GM19025 (cell line): Measurements from ENCODE around the gene CHST6.
"Not testable (repeated sequence)": the region's sequence is repeated elsewhere in the genome, so short reads cannot be mapped to it uniquely, and the experiment has no call there.

Experiments
- ATAC-seq: cut with Tn5 transposase; IDR thresholded peaks from one replicate; pipeline ENCODE4 v1.9.1; 2021; ENCODE audit warnings: mild to moderate bottlenecking, low read depth, moderate library complexity; ENCODE audit not compliant: unreplicated experiment

CHST6 gene

GRCh38 chr16:75506107-75506506 lies 10.9 kb upstream of the CHST6 start:
- ATAC-seq, result no peak

GRCh38 chr16:75503801-75504200 lies 8.6 kb upstream of the CHST6 start:
- no peak for ATAC-seq

DNA sequence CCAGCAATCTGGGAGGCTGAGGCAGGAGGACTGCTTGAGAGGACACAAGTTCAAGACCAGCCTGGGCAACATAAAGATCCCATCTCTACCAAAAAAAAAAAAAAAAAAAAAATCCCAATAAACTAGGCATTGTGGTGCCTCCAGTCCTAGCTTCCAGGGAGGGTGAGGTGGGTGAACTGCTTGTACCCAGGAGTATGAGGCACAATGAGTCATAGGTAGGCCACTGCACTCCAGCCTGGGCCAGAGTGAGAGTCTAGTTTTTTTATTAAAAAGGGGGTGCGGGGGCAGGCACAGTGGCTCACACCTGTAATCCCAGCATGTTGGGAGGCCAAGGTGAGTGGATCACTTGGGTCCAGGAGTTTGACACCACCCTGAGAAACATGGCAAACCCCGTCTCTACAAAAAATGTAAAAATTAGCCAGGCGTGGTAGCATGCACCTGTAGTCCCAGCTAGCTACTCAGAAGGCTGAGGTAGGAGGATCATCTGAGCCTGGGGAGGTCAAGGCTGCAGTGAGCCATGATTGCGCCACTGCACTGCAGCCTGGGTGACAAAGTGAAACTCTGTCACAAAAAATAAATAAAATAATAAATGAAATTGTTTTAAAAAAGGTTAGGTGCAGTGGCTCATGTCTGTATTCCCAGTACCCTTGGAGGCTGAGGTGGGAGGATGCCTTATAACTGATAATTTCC lies 7.8 kb upstream of the CHST6 start:
- no peak for ATAC-seq

DNA sequence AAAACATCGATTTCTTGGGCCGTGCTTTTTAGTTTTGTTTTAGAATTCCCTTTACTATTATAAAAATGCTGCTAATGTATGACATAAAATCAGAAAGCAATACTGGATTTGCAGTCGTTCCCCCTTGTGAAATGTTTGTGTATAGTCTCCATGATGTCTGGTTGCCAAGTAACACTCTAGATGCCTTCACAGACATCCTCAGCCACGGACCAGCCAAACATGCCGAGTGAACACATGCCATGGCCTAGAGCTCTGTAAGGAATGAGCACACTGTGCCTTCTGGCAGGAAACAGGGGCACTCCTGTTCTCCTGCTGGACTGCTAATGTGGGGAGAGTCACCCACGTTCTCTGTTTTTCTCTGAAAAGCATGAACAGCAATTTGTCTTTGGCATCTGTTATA lies 6.6 kb upstream of the CHST6 start:
- not testable (repeated sequence) for ATAC-seq

- ATAC-seq, result no peak
Measured at GRCh38 chr16:75501359-75501758, 6.1 kb upstream of the CHST6 start.

GRCh38 chr16:75498605-75499322 lies 3.5 kb upstream of the CHST6 start:
- not testable (repeated sequence) for ATAC-seq

- ATAC-seq, result no peak
Measured at GRCh38 chr16:75497558-75497957, 2.3 kb upstream of the CHST6 start.

DNA sequence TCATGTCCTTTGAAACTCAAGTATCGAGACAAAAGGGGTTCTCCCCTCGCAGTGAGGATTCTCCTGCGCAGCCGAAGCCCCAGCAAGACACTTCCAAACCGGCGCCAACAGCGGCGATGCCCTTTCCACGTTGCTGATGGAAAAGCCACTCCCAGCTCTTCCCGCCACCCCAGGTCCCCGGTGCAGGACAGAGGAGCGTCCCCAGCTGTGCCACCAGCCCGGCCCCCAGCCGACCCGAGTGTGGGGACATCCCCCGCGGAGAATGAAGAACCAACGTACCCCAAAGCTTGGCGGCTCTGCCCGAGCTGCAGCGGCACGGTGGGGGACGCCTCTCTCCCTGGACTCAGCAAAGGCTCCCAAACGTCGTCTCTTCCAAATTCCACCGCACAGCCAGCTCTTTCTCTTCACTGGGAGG lies 573 bp downstream of the CHST6 start:
- no peak for ATAC-seq

- ATAC-seq, result no peak
Measured at GRCh38 chr16:75494184-75494583, 1.1 kb downstream of the CHST6 start.

DNA sequence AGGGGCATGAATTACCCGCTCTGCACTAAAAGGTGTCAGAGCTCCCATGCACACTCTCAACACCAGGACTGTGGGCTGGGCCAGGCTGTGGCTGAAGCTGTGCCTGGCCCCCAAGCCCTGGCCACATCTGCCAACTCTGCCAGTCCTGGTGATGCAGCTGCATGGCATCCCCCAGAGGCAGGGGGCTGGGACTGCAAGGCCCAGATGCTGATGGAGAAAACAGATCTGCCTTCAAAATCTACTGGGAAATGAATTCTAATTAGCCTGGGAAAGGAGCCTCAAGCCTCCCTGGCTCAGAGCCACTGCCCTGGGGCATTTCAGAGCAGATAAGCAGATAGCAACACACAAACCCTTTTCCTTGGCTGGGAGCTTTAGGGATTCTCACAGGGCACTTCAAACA lies 3.4 kb downstream of the CHST6 start:
- ATAC-seq, result no peak

DNA sequence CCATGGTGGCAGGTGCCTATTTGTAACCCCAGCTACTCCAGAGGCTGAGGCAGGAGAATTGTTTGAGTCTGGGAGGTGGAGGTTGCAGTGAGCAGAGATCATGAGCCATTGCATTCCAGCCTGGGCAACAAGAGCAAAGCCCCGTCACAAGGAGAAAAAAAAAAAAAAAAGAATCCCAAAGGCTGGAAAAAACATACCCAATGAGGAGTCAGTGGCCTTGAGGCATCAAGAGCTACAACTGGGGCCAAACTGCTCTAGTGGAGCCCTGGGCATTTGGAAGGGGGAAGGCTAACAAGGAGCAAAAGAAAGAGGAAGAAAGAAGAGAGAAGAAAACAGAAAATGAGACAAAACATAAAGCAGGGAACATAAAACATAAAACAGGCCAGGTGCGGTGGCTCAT lies 6.9 kb downstream of the CHST6 start:
- ATAC-seq, result no peak

DNA sequence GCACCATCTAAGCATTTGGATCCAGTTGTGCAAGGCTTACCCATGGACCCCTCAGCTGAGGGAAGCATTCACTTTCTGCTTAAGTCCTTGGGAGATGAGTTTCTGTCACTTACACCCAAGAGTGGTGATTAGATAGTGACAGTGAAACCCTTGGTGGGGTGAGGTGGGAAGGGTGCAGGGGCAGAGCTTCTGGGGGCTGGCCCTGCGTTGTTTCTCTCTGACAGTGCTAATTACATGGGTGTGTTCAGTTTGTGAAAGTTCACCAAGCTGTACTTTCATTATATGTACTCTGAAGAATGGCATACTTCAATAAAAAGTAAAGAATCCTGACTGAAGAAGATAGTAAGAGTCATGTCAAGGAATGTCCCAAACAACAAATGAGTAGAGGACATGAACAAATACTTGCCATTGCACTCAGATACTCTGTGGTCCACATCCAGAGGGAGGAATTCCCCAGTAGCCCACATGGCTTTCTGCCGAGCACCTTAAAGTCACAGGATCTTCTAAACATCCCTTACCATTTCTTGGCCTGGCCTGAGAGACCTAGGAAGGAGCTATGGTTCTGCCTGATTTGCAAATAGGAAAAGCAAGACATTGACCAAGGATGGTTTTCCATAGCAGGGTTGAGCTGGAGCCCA lies 8.4 kb downstream of the CHST6 start:
- peak; percentile 56 for ATAC-seq

GRCh38 chr16:75486014-75486675 lies 9.1 kb downstream of the CHST6 start:
- ATAC-seq, result peak; percentile 22

DNA sequence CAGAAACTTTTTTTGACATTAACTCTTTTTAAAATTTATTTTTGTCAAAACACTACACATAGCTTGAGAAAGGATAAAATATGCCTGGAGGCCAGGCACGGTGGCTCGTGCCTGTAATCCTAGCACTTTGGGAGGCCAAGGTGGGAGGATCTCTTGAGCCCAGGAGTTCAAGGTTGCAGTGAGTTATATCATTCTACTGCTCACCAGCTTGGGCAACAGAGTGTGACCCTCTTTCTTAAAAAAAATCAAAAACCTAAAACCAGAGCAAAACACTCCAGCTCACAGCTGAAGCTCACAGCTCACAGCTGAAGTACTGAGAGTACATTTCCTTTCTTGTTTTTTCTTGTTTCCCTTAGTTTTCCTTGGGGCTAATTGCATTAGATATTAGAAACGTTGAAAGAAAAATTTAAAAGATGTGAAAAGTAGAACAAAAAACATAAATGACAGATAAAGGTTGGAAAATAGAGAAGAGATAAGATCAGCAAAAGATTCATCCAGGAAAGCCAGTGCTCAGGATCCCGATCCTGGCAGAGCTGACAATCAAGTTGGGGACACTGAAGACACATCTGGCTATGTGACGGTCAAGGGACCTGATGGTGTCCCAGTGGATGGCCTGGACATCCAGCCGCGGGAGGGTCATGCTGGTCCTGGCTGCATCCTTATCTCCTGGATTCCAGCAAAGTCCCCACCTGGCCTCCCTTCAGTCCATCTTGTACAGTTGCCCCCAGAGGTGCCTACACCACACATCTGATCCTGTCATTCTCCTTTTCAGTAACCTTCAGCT lies 9.8 kb downstream of the CHST6 start:
- no peak for ATAC-seq

DNA sequence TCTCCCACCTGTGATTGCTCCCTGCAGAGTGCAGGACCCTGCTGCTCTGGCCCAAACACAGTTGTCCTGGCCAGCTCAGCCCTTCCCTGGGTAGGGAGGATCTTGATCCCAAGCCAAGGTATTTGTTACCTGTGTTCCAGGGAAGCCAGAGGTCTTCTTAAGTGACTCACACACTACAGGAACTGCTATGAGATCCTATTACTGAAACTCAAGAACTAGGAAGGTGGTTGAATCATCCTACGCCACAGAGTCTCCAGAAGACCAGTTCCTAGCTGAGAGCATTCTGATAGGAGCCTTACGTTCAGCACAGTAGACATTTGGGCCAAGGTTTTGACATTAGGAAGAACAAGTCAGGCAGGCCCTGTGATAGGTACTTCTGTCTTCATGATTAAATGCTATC lies 12.0 kb downstream of the CHST6 start:
- no peak for ATAC-seq

- ATAC-seq, result no peak
Measured at GRCh38 chr16:75482434-75483205, 12.6 kb downstream of the CHST6 start.

GRCh38 chr16:75481475-75481874 lies 13.8 kb downstream of the CHST6 start:
- no peak for ATAC-seq

DNA sequence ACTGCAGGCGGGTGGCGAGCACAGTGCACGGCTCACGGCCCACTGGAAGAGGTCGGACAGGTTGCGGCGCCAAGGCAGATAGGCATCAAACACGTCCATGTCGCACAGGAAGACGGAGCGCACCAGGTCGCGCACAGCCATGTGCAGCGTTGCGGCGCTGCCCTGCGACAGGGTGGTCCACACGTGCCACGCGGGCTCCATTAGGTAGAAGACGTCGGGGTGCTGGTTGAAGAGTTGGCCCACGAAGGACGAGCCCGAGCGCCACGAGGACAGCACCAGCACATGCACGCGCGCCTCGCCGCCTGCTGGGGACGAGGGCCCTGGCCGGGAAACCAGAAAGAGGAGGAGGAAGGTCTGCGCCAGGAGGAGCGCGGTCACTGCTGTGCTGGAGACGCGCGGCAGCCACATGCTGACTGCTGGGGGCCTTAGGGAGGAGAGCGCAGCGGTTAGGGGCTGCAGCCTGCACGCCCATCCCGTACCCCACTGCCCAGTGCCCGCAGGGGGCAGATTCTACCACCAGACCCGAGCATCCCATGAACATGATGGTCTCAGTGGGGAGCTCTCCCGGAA lies 15.7 kb downstream of the CHST6 start:
- ATAC-seq, result no peak
